ENCODE measurements around the gene MAP3K5. TPM values are rescaled to one million over a fixed set of nuclear protein-coding genes. Genes with fewer than 3 reads are reported as not detected.

The MAP3K5 gene
- total RNA-seq, 1 donor from 2014 or later: 4.7 TPM

- no peak for DNase-seq (ENCODE audit: extremely low spot score, unreplicated experiment)
- no peak overlapping the region for H3K27ac Mint-ChIP-seq
- no peaks in the 10 kb centered on the region for H3K27me3 Mint-ChIP-seq
- H3K4me1 Mint-ChIP-seq (ENCODE audit: unreplicated experiment): peaks cover 20% of the 10 kb centered on the region
- H3K4me3 Mint-ChIP-seq: no peak overlapping the region
- TF ChIP-seq, protein P1, sequence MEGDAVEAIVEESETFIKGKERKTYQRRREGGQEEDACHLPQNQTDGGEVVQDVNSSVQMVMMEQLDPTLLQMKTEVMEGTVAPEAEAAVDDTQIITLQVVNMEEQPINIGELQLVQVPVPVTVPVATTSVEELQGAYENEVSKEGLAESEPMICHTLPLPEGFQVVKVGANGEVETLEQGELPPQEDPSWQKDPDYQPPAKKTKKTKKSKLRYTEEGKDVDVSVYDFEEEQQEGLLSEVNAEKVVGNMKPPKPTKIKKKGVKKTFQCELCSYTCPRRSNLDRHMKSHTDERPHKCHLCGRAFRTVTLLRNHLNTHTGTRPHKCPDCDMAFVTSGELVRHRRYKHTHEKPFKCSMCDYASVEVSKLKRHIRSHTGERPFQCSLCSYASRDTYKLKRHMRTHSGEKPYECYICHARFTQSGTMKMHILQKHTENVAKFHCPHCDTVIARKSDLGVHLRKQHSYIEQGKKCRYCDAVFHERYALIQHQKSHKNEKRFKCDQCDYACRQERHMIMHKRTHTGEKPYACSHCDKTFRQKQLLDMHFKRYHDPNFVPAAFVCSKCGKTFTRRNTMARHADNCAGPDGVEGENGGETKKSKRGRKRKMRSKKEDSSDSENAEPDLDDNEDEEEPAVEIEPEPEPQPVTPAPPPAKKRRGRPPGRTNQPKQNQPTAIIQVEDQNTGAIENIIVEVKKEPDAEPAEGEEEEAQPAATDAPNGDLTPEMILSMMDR (conservative IDR thresholded peaks at IDR 0.05): no peak
- no peaks in the 10 kb centered on the region for H3K9me3 Mint-ChIP-seq
- H3K36me3 Mint-ChIP-seq: no peaks in the 10 kb centered on the region
Observed at GRCh38 chr6:136737871-136738691, 54.2 kb downstream of the MAP3K5 start.

DNA sequence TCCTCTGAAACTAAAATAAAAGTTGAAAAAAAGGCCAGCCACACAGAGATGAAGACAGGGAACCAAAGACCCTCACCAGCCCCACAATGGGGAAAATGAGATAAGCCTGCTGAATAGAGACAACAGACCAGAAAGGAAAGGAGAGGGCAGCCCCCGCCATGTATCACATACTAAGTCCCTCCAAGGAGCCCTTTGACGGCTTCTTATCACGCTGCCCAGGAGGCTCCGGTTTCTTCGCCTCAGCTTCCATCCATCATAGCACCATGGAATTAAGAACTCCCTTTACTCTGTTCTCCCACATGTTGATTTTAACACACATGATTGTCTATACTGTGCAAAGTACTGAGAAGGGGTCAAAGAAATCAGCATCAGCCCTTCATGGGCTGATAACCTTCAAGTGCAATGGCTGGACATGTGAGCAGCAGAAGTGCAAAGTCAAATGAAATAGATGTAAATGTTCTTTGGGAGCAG is 54.9 kb downstream of the MAP3K5 start:
- DNase-seq (ENCODE audit: extremely low spot score, unreplicated experiment): no peak
- TF ChIP-seq, protein P1 (conservative IDR thresholded peaks at IDR 0.05): no peak
- no peaks in the 10 kb centered on the region for H3K27me3 Mint-ChIP-seq
- H3K27ac Mint-ChIP-seq: no peak overlapping the region
- no peak overlapping the region for H3K4me3 Mint-ChIP-seq
- H3K4me1 Mint-ChIP-seq (ENCODE audit: unreplicated experiment): peaks cover 20% of the 10 kb centered on the region
- no peaks in the 10 kb centered on the region for H3K36me3 Mint-ChIP-seq
- no peaks in the 10 kb centered on the region for H3K9me3 Mint-ChIP-seq

DNA sequence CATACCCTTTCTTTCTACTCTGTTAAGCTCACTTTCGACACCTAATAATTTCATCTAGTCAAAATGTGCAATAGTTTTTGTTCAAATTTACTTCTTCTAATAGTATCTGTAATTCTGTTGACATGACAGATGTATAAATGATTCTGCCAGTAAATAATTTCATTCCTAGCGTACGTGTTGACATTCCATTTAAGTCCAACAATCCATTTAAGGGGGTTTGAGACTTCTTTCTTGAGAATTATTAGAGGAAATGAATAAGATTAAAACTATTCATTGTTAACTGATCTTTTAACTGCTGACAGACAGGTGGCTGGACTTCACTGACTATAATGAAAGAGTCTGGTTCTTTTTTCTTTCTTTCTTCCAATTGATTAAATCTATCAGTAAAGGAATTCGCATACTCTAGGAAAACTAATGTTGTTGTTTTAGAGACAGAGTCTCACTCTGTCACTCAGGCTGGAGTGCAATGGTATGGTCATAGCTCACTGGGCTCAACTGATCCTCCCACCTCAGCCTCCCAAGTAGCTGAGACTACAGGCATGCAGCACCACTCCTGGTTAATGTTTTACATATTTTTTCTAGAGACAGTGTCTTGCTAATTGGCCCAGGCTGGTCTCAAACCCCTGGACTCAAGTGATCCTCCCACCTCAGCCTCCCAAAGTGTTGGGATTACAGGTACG is 55.9 kb downstream of the MAP3K5 start:
- H3K4me1 Mint-ChIP-seq (ENCODE audit: unreplicated experiment): peaks cover 20% of the 10 kb centered on the region
- no peaks in the 10 kb centered on the region for H3K9me3 Mint-ChIP-seq
- no peaks in the 10 kb centered on the region for H3K27me3 Mint-ChIP-seq
- TF ChIP-seq, protein P1 (conservative IDR thresholded peaks at IDR 0.05): no peak
- no peaks in the 10 kb centered on the region for H3K36me3 Mint-ChIP-seq
- H3K27ac Mint-ChIP-seq: no peak overlapping the region
- no peak overlapping the region for H3K4me3 Mint-ChIP-seq
- DNase-seq (ENCODE audit: extremely low spot score, unreplicated experiment): no peak

GRCh38 chr6:136734977-136735376 is 57.3 kb downstream of the MAP3K5 start:
- no peaks in the 10 kb centered on the region for H3K27me3 Mint-ChIP-seq
- no peak overlapping the region for H3K4me3 Mint-ChIP-seq
- TF ChIP-seq, protein P1 (conservative IDR thresholded peaks at IDR 0.05): no peak
- no peak for DNase-seq (ENCODE audit: extremely low spot score, unreplicated experiment)
- H3K9me3 Mint-ChIP-seq: no peaks in the 10 kb centered on the region
- H3K36me3 Mint-ChIP-seq: no peaks in the 10 kb centered on the region
- H3K4me1 Mint-ChIP-seq (ENCODE audit: unreplicated experiment): peaks cover 11% of the 10 kb centered on the region
- H3K27ac Mint-ChIP-seq: no peak overlapping the region

GRCh38 chr6:136732889-136733288 is 59.4 kb downstream of the MAP3K5 start:
- Mint-ChIP-seq H3K4me3 (no peak overlapping the region), H3K27me3 (no peaks in the 10 kb centered on the region), H3K36me3 (peaks cover 4% of the 10 kb centered on the region), H3K9me3 (peaks cover 5% of the 10 kb centered on the region), H3K4me1 (ENCODE audit: unreplicated experiment) (no peaks in the 10 kb centered on the region), H3K27ac (no peak overlapping the region)
- no peak for DNase-seq (ENCODE audit: extremely low spot score, unreplicated experiment)
- TF ChIP-seq, protein P1 (conservative IDR thresholded peaks at IDR 0.05): no peak

Measured in type B pancreatic cell (in vitro differentiated cells).